AG09309 (cell line): Measurements from ENCODE around the gene PERM1.

Source experiments
- DNase-seq: peaks from one replicate; pipeline ENCODE4 v3.0.0-alpha.2; 2010; ENCODE audit warnings: low read depth
- H3K4me3 ChIP-seq: 2 replicates; pipeline ENCODE4 v1.5.1; 2011; ENCODE audit warnings: mild to moderate bottlenecking, low read depth, low read length, moderate library complexity; ENCODE audit not compliant: control insufficient read depth
- TF ChIP-seq, protein P1 (sequence below): IDR thresholded peaks from 2 replicates; pipeline ENCODE4 v1.5.1; 2011; ENCODE audit warnings: mild to moderate bottlenecking, low read depth, low read length, inconsistent platforms; ENCODE audit not compliant: insufficient read depth, control insufficient read depth; ENCODE audit errors: missing control alignments

PERM1 gene

DNA sequence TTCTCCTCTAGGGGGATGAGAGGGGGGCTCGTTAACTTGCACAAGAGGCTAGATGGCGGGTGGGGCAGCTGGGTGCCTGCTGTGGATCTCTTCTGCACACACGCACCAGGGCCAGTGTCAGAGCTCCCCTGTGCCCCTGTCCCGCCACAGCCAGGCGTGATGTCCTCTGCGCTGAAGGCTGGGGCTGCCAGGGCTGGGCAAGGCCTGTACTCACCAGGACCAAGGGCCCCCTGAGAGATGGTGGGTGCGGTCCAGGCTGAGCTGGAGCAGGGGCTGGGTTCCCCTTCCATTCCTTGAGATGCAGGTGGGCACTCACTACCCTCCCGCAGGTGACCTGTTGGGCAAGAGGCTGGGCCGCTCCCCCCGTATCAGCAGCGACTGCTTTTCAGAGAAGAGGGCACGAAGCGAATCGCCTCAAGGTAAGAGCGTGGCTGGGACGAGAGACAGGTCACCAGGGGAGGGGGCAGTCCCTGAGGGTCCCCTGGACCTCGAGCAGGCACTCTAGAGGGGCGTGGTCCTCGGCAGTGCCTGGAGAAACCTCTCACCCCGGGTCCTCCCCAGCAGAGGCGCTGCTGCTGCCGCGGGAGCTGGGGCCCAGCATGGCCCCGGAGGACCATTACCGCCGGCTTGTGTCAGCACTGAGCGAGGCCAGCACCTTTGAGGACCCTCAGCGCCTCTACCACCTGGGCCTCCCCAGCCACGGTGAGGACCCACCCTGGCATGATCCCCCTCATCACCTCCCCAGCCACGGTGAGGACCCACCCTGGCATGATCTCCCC is 43.0 kb downstream of the PERM1 start:
- no peak for DNase-seq
- TF ChIP-seq, protein P1, sequence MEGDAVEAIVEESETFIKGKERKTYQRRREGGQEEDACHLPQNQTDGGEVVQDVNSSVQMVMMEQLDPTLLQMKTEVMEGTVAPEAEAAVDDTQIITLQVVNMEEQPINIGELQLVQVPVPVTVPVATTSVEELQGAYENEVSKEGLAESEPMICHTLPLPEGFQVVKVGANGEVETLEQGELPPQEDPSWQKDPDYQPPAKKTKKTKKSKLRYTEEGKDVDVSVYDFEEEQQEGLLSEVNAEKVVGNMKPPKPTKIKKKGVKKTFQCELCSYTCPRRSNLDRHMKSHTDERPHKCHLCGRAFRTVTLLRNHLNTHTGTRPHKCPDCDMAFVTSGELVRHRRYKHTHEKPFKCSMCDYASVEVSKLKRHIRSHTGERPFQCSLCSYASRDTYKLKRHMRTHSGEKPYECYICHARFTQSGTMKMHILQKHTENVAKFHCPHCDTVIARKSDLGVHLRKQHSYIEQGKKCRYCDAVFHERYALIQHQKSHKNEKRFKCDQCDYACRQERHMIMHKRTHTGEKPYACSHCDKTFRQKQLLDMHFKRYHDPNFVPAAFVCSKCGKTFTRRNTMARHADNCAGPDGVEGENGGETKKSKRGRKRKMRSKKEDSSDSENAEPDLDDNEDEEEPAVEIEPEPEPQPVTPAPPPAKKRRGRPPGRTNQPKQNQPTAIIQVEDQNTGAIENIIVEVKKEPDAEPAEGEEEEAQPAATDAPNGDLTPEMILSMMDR: no peak

DNA sequence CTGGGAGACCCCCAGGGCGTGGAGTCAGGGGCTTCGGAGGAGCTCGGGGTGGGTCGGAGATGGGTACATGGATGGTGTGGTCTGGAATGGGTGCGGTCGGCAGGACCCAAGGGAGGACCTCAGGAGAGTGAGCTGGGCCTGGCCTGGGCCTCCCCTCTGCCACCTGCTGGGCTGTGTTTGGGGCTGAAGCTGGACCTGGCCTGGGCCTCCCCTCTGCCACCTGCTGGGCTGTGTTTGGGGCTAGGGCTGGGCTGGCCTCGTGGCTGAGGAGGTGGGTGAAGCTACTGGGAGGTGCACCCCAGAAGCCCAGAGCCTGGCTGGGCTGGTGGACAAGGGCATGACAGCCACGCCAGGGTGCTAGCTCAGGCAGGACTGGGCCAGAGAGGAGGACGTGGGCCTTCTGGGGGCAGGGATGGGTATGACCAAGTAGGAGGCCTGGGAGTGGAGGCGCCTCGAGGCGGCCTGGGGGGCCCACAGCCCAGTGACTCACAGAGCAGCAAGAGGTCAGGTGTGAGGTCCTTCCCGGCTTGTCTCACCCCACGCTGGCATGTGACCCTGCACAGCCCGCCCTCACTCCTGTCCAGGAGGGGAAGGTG is 43.7 kb downstream of the PERM1 start:
- no peak overlapping the region for H3K4me3 ChIP-seq
- TF ChIP-seq, protein P1: peak; percentile 65
- no peak for DNase-seq

More for the DNA sequence above, 43.0 kb downstream of the PERM1 start:
- no peak overlapping the region for H3K4me3 ChIP-seq

DNA sequence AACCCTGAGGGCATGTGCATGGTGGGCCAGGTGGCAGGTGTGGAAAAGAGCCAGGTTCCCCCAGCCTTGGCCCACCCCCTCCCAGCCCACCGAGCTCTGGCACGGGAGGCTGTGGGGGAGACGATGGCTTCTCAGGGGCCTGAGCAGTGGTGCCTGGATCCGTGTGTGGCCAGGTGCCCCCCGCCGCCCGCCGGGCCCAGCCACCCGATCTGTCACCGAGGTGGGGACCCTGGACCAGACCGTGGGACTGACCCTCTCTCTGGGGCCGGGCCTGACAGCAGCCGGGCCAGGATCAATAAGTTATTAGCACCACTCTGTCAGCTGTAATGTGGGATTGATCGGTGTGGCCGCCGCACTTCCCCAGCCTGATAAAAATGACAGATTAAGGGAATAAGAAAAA is 44.4 kb downstream of the PERM1 start:
- DNase-seq: no peak
- no peak overlapping the region for H3K4me3 ChIP-seq
- TF ChIP-seq, protein P1: no peak

DNA sequence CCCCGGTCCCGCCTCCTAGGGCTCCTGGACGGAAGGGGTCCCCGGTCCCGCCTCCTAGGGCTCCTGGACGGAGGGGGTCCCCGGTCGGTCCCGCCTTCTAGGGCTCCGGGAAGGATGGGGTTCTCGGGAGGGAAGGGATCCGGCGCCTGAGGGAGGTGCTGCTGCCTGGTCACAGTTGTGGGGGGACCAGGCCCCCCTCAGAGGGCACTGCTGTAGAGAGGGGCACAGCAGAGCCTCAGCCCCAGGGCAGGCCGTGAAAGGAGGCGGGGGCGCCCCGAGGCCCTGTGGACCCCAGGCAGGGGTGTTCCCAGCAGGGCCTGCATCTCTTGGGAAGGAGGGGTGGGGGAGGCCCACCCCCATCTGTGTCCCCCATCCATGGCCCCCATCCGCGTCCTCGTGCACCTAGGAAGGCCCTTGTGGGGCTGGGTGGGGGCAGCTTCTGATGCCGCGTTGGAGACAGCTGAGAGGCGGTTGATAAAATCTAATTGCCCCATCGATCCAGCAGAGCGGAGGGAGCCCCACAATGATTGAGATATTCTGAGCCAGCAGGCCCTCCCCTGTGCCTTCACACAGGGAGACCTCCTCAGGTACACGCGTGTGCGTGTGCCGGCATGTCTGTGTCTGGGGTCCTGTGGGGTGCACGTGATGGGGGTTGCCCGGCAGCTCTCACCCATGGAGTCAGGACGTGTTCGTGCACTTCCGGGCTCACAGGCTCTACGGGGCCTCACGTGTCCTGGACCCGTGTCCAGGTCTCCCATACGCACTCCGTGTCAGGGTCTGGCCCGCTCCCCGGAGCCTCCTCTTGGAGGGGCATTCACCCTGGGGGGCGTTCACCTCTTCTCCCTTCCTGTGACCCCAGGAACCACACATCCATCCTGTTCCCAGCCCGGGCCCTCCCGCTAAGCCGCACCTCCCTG is 45.3 kb downstream of the PERM1 start:
- DNase-seq: no peak
- TF ChIP-seq, protein P1: no peak
- no peak overlapping the region for H3K4me3 ChIP-seq

DNA sequence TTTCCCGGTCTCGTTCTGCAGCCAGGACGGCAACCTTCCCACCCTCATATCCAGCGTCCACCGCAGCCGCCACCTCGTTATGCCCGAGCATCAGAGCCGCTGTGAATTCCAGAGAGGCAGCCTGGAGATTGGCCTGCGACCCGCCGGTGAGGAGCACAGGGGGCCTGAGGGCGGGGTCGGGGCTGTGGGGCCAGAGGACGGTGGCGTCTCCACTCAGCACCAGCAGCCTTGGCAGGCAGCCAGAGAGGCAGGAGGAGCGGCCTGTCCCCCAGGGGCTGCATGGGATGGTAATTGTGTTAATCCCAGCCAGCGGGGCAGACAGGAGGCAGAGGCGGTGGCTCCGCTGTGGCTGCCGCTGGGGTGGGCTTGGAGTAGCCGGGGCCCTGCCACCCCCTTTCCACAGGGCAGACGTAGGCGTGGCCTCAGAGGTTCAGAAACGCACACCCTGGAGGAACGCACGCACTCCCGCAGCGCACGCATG is 46.1 kb downstream of the PERM1 start:
- TF ChIP-seq, protein P1: no peak
- DNase-seq: no peak
- H3K4me3 ChIP-seq: no peak overlapping the region

DNA sequence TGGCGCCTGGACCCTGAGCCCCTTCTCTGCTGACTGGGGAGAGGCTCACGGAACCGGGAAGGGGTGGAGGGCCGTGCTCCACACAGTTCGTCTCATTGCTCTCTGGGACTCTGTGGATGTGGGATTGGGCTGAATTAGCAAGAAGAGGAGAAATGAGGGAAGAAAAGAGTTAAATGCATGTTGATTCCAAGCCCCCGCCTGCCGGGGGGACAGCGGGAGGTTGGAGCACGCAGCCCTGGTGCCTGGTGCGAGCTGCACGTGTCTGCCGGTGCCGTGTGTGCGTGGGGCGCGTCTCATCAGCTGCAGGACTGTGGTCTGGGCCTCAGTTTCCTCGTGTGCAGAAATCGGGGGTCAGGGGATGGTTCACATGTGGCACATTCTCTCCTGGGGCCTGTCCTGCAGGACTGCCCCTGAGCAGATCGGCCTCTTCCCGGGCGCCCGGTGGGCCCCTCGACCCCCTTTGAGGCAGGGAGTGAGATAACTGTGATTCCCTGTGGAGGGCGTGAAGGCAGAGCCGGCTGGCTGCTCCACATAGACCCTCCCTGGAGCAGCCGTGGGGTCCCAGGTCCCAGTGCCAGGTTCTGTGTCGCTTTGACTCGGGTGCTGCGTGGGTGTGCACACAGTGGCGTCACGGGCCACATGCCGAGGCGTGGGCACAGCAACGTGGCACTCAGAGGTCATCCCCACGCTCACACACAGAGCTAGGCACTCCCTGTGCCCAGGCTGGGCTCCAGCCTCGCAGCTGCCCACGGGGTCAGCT is 46.7 kb downstream of the PERM1 start:
- TF ChIP-seq, protein P1: no peak
- H3K4me3 ChIP-seq: no peak overlapping the region
- DNase-seq: no peak
